Mesothelial cell of epicardium (in vitro differentiated cells): ENCODE results near the gene CTTNBP2. TPM values are rescaled to one million over a fixed set of nuclear protein-coding genes. Genes with fewer than 3 reads are reported as not detected.
A peak's percentile ranks its signal among the peaks of the same experiment; 100 is the strongest.

ENCODE experiments used
- DNase-seq, 2 experiments: peaks; one replicate each; pipeline ENCODE4 v3.0.0; 2021; ENCODE audit warnings: low spot score in 2 of 2; ENCODE audit not compliant: unreplicated experiment in 2 of 2
- H3K27ac Mint-ChIP-seq: 2 replicates; pipeline ENCODE4 v1.8.0; 2021; ENCODE audit warnings: mixed read lengths
- H3K27me3 Mint-ChIP-seq: 2 replicates; pipeline ENCODE4 v1.8.0; 2021; ENCODE audit warnings: low read depth, mixed read lengths
- H3K36me3 Mint-ChIP-seq: 2 replicates; pipeline ENCODE4 v1.8.0; 2021; ENCODE audit warnings: mixed read lengths
- H3K4me1 Mint-ChIP-seq: 2 replicates; pipeline ENCODE4 v1.8.0; 2021; ENCODE audit warnings: mixed read lengths
- H3K4me3 Mint-ChIP-seq: 2 replicates; pipeline ENCODE4 v1.8.0; 2021; ENCODE audit warnings: mild to moderate bottlenecking, moderate library complexity, mixed read lengths
- H3K9me3 Mint-ChIP-seq: 2 replicates; pipeline ENCODE4 v1.8.0; 2021; ENCODE audit warnings: mixed read lengths
- CTCF ChIP-seq: fragments of 200-600 bp; sonication (generic); IDR thresholded peaks from one replicate; pipeline ENCODE4 v1.5.0; 2021; ENCODE audit warnings: antibody characterized with exemption; ENCODE audit not compliant: unreplicated experiment
- total RNA-seq: library from RNA; stranded (reverse); gene quantifications from 3 replicates; pipeline ENCODE4 v1.2.1, GENCODE V29; 2021

The CTTNBP2 gene
- total RNA-seq, 1 donor from 2014 or later = 12.1 TPM

- Mint-ChIP-seq H3K4me1 (peaks cover 9% of the 10 kb centered on the region), H3K36me3 (no peaks in the 10 kb centered on the region), H3K27ac (no peak overlapping the region), H3K27me3 (no peaks in the 10 kb centered on the region), H3K9me3 (no peaks in the 10 kb centered on the region), H3K4me3 (no peak overlapping the region)
- TF ChIP-seq CTCF = no peak
- no peak for DNase-seq
These were observed 87.8 kb downstream of the CTTNBP2 start for GRCh38 chr7:117785431-117785830.

GRCh38 chr7:117784315-117784714 lies 88.9 kb downstream of the CTTNBP2 start:
- H3K27me3 Mint-ChIP-seq = no peaks in the 10 kb centered on the region
- no peak for TF ChIP-seq CTCF

GRCh38 chr7:117782761-117783160 lies 90.5 kb downstream of the CTTNBP2 start:
- Mint-ChIP-seq H3K27ac (no peak overlapping the region), H3K4me3 (no peak overlapping the region), H3K4me1 (peaks cover 9% of the 10 kb centered on the region), H3K36me3 (no peaks in the 10 kb centered on the region), H3K27me3 (no peaks in the 10 kb centered on the region), H3K9me3 (no peaks in the 10 kb centered on the region)
- no peak for TF ChIP-seq CTCF
- DNase-seq = no peak

More at GRCh38 chr7:117784315-117784714, 88.9 kb downstream of the CTTNBP2 start:
- no peak for DNase-seq
- Mint-ChIP-seq H3K36me3 (no peaks in the 10 kb centered on the region), H3K4me1 (peaks cover 9% of the 10 kb centered on the region), H3K27ac (no peak overlapping the region), H3K4me3 (no peak overlapping the region), H3K9me3 (no peaks in the 10 kb centered on the region)

GRCh38 chr7:117781707-117782106 lies 91.5 kb downstream of the CTTNBP2 start:
- Mint-ChIP-seq H3K9me3 (no peaks in the 10 kb centered on the region), H3K4me1 (peaks cover 5% of the 10 kb centered on the region), H3K36me3 (no peaks in the 10 kb centered on the region), H3K27ac (no peak overlapping the region), H3K27me3 (no peaks in the 10 kb centered on the region), H3K4me3 (no peak overlapping the region)
- no peak for TF ChIP-seq CTCF
- no peak for DNase-seq

GRCh38 chr7:117780832-117781231 lies 92.4 kb downstream of the CTTNBP2 start:
- no peak for DNase-seq
- H3K27ac Mint-ChIP-seq = peak overlapping the region; percentile 57
- TF ChIP-seq CTCF = no peak
- no peak overlapping the region for H3K4me3 Mint-ChIP-seq
- H3K9me3 Mint-ChIP-seq = no peaks in the 10 kb centered on the region
- no peaks in the 10 kb centered on the region for H3K36me3 Mint-ChIP-seq
- H3K4me1 Mint-ChIP-seq = peaks cover 13% of the 10 kb centered on the region
- no peaks in the 10 kb centered on the region for H3K27me3 Mint-ChIP-seq
